HCT116 (cell line): Measurements from ENCODE around the gene NME9.

Experiments used
- ATF3 ChIP-seq: IDR thresholded peaks from 2 replicates; pipeline ENCODE4 v1.6.1; 2012
- CTCF ChIP-seq, 3 experiments: fragments of 200-600 bp in 1 of 3; sonication (generic) in 1 of 3; IDR thresholded peaks in 2 of 3; conservative IDR thresholded peaks in 1 of 3; 2 replicates each; pipeline ENCODE4 v1.5.1; 2012 to 2017; ENCODE audit warnings: low read depth in 2 of 3, low read length in 2 of 3, antibody characterized with exemption in 1 of 3, borderline replicate concordance in 1 of 3, control low read depth in 1 of 3, mild to moderate bottlenecking in 1 of 3, mixed read lengths in 1 of 3, mixed run types in 1 of 3, moderate library complexity in 1 of 3; ENCODE audit not compliant: insufficient read depth in 1 of 3
- ELF1 ChIP-seq: IDR thresholded peaks from 2 replicates; pipeline ENCODE4 v1.6.1; 2012; ENCODE audit warnings: low read depth, borderline replicate concordance
- FOSL1 ChIP-seq: IDR thresholded peaks from 2 replicates; pipeline ENCODE4 v1.6.1; 2012; ENCODE audit warnings: low read depth
- POLR2A ChIP-seq: IDR thresholded peaks from 2 replicates; pipeline ENCODE4 v1.7.0; 2011; ENCODE audit warnings: borderline replicate concordance; ENCODE audit not compliant: insufficient read depth, insufficient read length; ENCODE audit errors: extremely low read depth
- POLR2AphosphoS5 ChIP-seq: IDR thresholded peaks from 2 replicates; pipeline ENCODE4 v1.6.1; 2011; ENCODE audit warnings: mild to moderate bottlenecking, low read depth, low read length, moderate library complexity
- YY1 ChIP-seq: IDR thresholded peaks from 2 replicates; pipeline ENCODE4 v1.6.1; 2011; ENCODE audit warnings: low read length, low read depth, moderate library complexity, mild to moderate bottlenecking; ENCODE audit not compliant: insufficient replicate concordance; ENCODE audit errors: extremely low read depth

GRCh38 chr3:138378331-138378730 is 48.7 kb upstream of the NME9 start:
- no peak for TF ChIP-seq YY1
- TF ChIP-seq CTCF (IDR thresholded peaks at IDR 0.05 in 2 of 3, conservative IDR thresholded peaks at IDR 0.05 in 1 of 3; ENCODE audit: borderline replicate concordance in 1 of 3, insufficient read depth in 1 of 3, low read depth in 2 of 3, low read length in 2 of 3) = no peak
- no peak for TF ChIP-seq POLR2AphosphoS5
- no peak for TF ChIP-seq ATF3
- no peak for TF ChIP-seq POLR2A
- no peak for TF ChIP-seq FOSL1
- no peak for TF ChIP-seq ELF1
